Fibroblast of mammary gland (primary cell): ENCODE results near the gene RFX2.
"Not testable (repeated sequence)": the region's sequence is repeated elsewhere in the genome, so short reads cannot be mapped to it uniquely, and the experiment has no call there.

Experiments
- DNase-seq: peaks from one replicate; pipeline ENCODE4 v3.0.0-alpha.2; 2010; ENCODE audit warnings: low read depth
- H3K4me3 ChIP-seq: 2 replicates; pipeline ENCODE4 v1.5.1; 2011; ENCODE audit warnings: low read depth, mild to moderate bottlenecking, low read length, moderate library complexity; ENCODE audit not compliant: control insufficient read depth
- CTCF ChIP-seq: conservative IDR thresholded peaks from 2 replicates; pipeline ENCODE4 v1.5.1; 2011; ENCODE audit warnings: low read depth, low read length, inconsistent platforms; ENCODE audit not compliant: control insufficient read depth, insufficient read depth

RFX2 gene

GRCh38 chr19:5963855-5964254 is 146.4 kb downstream of the RFX2 start:
- no peak for TF ChIP-seq CTCF
- no peak overlapping the region for H3K4me3 ChIP-seq
- DNase-seq = no peak

GRCh38 chr19:5963259-5963658 is 147.0 kb downstream of the RFX2 start:
- not testable (repeated sequence) for DNase-seq, H3K4me3 ChIP-seq

GRCh38 chr19:5961969-5962945 is 148.0 kb downstream of the RFX2 start:
- no peak for TF ChIP-seq CTCF
- DNase-seq = no peak
- H3K4me3 ChIP-seq = no peak overlapping the region

DNA sequence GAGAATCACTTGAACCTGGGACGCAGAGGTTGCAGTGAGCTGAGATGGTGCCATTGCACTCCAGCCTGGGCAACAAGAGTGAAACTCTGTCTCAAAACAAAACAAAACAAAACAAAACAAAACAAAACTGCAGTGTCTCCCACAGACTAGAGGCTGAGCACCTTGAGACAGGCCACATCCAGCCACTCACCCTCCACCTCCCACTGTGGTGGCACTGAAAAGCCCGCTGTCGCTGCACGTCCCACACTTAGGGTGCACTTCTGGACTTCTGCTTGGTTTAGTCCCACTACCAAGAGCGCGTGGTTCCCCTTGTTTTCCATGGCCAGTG is 148.7 kb downstream of the RFX2 start:
- not testable (repeated sequence) for H3K4me3 ChIP-seq, DNase-seq

GRCh38 chr19:5960005-5961001 is 150.0 kb downstream of the RFX2 start:
- no peak for DNase-seq
- H3K4me3 ChIP-seq = no peak overlapping the region
- no peak for TF ChIP-seq CTCF

- DNase-seq = no peak
- H3K4me3 ChIP-seq = no peak overlapping the region
- no peak for TF ChIP-seq CTCF
Observed at GRCh38 chr19:5959260-5960004, 150.9 kb downstream of the RFX2 start.

- no peak for DNase-seq
- TF ChIP-seq CTCF = no peak
- H3K4me3 ChIP-seq = no peak overlapping the region
Observed at GRCh38 chr19:5958851-5959122, 151.5 kb downstream of the RFX2 start.
